ENCODE results near the gene MRPL57. TPM values are rescaled to one million over a fixed set of nuclear protein-coding genes. Genes with fewer than 3 reads are reported as not detected.

The MRPL57 gene
- total RNA-seq (10 to 100 TPM; 14.6 to 27.2 TPM), polyA plus RNA-seq (10 to 100 TPM; 15.9 to 49.4 TPM)

- TF ChIP-seq RXRA (IDR thresholded peaks at IDR 0.05) (peak; percentile 30 to 64), NR2F2 (IDR thresholded peaks at IDR 0.05) (no peak), EGR1 (IDR thresholded peaks at IDR 0.05; ENCODE audit: low read depth in 2 of 2) (no peak), HNF4G (IDR thresholded peaks at IDR 0.05) (no peak), SP1 (IDR thresholded peaks at IDR 0.05) (peak; percentile 28), JUND (IDR thresholded peaks at IDR 0.05) (no peak), CTCF (IDR thresholded peaks at IDR 0.05; ENCODE audit: low read depth, low read length, missing input control) (no peak), RAD21 (IDR thresholded peaks at IDR 0.05) (peak in 1 of 2 donors; percentile 3), TAF1 (conservative IDR thresholded peaks at IDR 0.05) (peak; percentile 93), YY1 (IDR thresholded peaks at IDR 0.05) (peak; percentile 94), REST (IDR thresholded peaks at IDR 0.05) (peak; percentile 69), FOXA1 (IDR thresholded peaks at IDR 0.05) (no peak), ZBTB33 (IDR thresholded peaks at IDR 0.05) (peak; percentile 100), GABPA (IDR thresholded peaks at IDR 0.05 in 1 of 2, conservative IDR thresholded peaks at IDR 0.05 in 1 of 2) (no peak), HNF4A (conservative IDR thresholded peaks at IDR 0.05) (no peak), FOXA2 (IDR thresholded peaks at IDR 0.05) (no peak)
- TF ChIP-seq, protein P1, sequence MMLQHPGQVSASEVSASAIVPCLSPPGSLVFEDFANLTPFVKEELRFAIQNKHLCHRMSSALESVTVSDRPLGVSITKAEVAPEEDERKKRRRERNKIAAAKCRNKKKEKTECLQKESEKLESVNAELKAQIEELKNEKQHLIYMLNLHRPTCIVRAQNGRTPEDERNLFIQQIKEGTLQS (IDR thresholded peaks at IDR 0.05) = no peak
- TF ChIP-seq, protein P2, sequence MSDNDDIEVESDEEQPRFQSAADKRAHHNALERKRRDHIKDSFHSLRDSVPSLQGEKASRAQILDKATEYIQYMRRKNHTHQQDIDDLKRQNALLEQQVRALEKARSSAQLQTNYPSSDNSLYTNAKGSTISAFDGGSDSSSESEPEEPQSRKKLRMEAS (IDR thresholded peaks at IDR 0.05) = no peak
- H3K36me3 ChIP-seq (ENCODE audit: control insufficient read depth in 4 of 4, insufficient read depth in 3 of 4, low read depth in 1 of 4, low read length in 3 of 4) = peaks cover 0 to 2% (median 0%) of the 10 kb centered on the region in 4 donors
- WGBS = under 1% methylated on average over 93 of the region's 93 CpGs
- H3K9me3 ChIP-seq (ENCODE audit: control insufficient read depth in 4 of 4, low read length in 3 of 4) = no peaks in the 10 kb centered on the region
- H3K27me3 ChIP-seq (ENCODE audit: control insufficient read depth in 4 of 4, insufficient read depth in 4 of 4, low read length in 3 of 4) = no peaks in the 10 kb centered on the region
- peak within 1 kb of the TSS; percentile 78 to 93 for H3K27ac ChIP-seq (ENCODE audit: low read depth in 1 of 2, low read length in 2 of 2)
- H3K4me1 ChIP-seq (ENCODE audit: control insufficient read depth in 4 of 4, insufficient read depth in 4 of 4, low read length in 3 of 4) = peaks cover 6 to 19% (median 15%) of the 10 kb centered on the region in 4 donors
- H3K4me3 ChIP-seq (ENCODE audit: low read depth in 1 of 3, low read length in 3 of 3) = peak within 1 kb of the TSS; percentile 57 to 84 (median 68)
- H3K9ac ChIP-seq (ENCODE audit: low read depth in 1 of 2, low read length in 2 of 2) = peak within 1 kb of the TSS; percentile 81 to 86
- DNase-seq (ENCODE audit: low spot score) = peak; percentile 94
These were observed at the start of gene MRPL57, which contains the start of gene SKA3 for GRCh38 chr13:21176215-21176981. Gene MRPL57 (plus strand): TSS chr13:21176658. CDS start chr13:21176917, 259 bp downstream. Gene SKA3 (minus strand): TSS chr13:21176552. CDS start chr13:21176477, 75 bp downstream.
